HUDEP-2 (cell line): ENCODE measurements around the gene C5orf52.
"Not testable (repeated sequence)": the region's sequence is repeated elsewhere in the genome, so short reads cannot be mapped to it uniquely, and the experiment has no call there.

Experiments
- DNase-seq, 76 experiments: peaks; one replicate each; lab custom pipeline; 2025; ENCODE audit not compliant: unreplicated experiment in 76 of 76; lab: John Stamatoyannopoulos, UW

C5orf52 gene

DNA sequence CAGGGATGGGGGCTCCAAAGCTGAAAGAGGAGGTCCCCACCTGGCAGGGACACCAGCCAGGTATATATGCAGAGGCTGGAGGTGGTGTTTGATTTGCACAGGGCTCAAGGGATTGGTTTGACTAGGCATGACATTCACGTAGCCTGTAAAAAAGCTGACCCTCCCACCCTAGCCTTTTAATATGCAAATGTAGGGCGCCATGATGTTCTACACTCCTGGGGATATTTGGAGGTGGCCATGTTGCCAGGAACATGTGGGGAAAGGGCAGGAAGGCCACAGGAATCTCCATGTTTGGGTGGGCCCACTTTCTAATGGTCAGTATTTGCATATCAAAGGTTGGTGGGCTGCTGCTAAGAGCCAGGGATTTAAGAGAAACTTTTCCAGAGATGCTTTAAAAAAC, 47.9 kb downstream of the C5orf52 start:
- no peak for DNase-seq

DNA sequence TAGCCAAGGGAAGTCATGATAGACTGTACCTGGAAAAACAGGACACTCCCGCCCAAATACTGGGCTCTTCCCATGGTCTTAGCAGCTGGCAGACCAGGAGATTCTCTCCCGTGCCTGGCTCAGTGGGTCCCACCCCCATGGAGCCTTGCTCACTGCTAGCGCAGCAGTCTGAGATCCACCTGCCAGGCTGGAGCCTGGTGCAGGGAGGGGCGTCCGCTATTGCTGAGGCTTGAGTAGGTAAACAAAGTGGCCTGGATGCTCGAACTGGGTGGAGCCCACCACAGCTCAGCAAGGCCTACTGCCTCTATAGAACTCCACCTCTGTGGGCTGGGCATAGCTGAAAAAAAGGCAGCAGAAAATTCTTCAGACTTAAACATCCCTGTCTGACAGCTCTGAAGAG, 49.8 kb downstream of the C5orf52 start:
- DNase-seq, result no peak

DNA sequence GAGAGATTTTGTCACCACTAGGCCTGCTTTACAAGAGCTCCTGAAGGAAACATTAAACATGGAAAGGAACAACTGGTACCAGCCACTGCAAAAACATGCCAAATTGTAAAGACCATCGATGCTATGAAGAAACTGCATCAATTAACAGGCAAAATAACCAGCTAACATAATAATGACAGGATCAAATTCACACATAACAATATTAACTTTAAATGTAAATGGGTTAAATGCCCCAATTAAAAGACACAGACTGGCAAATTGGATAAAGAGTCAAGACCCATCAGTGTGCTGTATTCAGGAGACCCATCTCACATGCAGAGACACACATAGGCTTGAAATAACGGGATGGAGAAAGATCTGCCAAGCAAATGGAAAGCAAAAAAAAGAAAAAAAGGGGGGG, 51.6 kb downstream of the C5orf52 start:
- not testable (repeated sequence) for DNase-seq

DNA sequence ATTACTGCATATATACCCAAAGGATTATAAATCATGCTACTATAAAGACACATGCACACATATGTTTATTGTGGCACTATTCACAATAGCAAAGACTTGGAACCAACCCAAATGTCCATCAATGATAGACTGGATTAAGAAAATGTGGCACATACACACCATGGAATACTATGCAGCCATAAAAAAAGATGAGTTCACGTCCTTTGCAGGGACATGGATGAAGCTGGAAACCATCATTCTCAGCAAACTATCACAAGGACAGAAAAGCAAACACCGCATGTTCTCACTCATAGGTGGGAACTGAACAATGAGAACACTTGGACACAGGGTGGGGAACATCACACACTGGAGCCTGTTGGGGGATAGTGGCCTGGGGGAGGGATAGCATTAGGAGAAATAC, 55.3 kb downstream of the C5orf52 start:
- DNase-seq, result not testable (repeated sequence)

DNA sequence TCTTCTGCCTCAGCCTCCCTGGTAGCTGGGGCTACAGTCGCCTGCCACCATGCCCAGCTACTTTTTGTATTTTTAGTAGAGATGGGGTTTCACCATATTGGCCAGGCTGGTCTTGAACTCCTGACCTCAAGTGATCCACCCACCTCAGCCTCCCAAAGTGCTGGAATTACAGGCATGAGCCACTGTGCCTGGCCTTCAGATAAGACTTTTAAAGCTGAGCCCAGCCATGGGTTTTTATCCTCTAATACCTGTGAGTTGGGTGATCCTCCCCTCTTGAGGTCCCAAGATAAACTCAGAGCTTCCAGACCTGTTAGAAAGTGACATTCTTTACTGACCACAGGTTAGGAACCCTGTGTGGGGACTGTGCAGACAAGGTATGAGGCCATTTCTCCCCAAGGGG, 56.5 kb downstream of the C5orf52 start:
- DNase-seq, result not testable (repeated sequence)
